Activated CD8-positive, alpha-beta memory T cell treated with anti-CD3 and anti-CD28 coated beads, Interleukin-2, amount 50 U/mL, for 24 hours (primary cell): Measurements from ENCODE around the gene VPS26B.
A peak's percentile ranks its signal among the peaks of the same experiment; 100 is the strongest.
"Not testable (repeated sequence)": the region's sequence is repeated elsewhere in the genome, so short reads cannot be mapped to it uniquely, and the experiment has no call there.

Experiments used
- DNase-seq: peaks from one replicate; pipeline ENCODE4 v3.0.0-alpha.2; 2020; ENCODE audit errors: extremely low read depth

VPS26B gene

GRCh38 chr11:134223836-134224709 lies at the start of gene VPS26B, which contains the start of gene NCAPD3:
Gene VPS26B, plus strand, starts transcription at chr11:134224671. Its CDS starts 452 bp downstream, at chr11:134225123.
Gene NCAPD3, minus strand, starts transcription at chr11:134223967. Its CDS starts 41 bp downstream, at chr11:134223926.
- peak; percentile 93 for DNase-seq

- DNase-seq: no peak
Observed at GRCh38 chr11:134176284-134176683, 48.2 kb upstream of the VPS26B start.

- DNase-seq: no peak
Observed at GRCh38 chr11:134178032-134178674, 46.3 kb upstream of the VPS26B start.

GRCh38 chr11:134181707-134182106 lies 42.8 kb upstream of the VPS26B start:
- DNase-seq: no peak

GRCh38 chr11:134188092-134188491 lies 36.4 kb upstream of the VPS26B start:
- DNase-seq: not testable (repeated sequence)

DNA sequence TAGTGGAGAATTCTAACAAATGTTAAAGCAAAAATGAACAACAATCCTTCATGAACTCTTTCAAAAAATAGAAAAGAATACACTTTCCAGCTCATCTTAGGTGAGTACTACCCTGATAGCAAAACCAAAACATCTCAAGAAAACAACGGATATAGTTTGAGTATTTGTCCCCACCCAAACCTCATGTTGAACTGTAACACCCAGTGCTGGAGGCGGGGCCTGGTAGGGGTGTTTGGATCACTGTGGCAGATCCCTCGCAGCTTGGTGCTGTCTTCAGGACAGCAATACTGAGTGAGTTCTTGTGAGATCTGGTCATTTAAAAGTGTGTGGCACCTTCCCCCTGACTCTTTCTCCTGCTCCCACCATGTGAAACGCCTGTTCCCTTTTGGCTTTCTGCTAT lies 27.7 kb upstream of the VPS26B start:
- DNase-seq: no peak

DNA sequence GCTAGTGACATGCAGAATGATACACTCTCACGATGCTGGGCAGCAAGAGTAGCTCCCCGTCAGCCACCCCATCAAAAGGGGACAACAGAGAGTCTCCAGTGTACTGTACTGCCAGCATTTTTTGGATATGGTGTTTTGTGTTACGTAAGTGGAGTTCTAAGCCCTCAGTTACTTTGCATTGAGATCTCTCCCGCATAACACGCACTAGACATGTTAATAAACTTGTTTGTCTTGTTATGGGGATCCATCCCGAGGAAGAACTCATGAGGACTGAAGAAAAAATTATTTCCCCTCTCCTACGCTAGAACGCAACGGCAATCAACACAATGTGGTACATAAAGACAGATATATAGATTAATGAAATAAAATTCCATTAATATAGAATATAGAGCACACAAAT lies 24.9 kb upstream of the VPS26B start:
- no peak for DNase-seq

DNA sequence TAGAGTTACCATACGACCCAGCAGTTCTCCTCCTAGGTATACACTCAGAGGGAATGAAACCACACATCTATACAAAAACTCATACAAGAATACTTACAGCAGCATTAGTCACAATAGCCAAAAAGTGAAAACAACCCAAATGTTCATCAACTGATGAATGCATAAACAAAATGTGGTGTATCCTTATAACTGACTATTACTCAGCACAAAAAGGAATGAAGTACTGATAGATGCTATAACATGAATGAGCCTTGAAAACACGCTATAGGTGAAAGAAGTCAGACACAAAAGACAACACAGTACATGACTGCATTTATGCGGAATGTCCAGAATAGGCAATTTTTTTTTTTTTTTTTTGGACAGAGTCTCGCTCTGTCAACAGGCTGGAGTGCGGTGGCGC lies 23.8 kb upstream of the VPS26B start:
- no peak for DNase-seq

DNA sequence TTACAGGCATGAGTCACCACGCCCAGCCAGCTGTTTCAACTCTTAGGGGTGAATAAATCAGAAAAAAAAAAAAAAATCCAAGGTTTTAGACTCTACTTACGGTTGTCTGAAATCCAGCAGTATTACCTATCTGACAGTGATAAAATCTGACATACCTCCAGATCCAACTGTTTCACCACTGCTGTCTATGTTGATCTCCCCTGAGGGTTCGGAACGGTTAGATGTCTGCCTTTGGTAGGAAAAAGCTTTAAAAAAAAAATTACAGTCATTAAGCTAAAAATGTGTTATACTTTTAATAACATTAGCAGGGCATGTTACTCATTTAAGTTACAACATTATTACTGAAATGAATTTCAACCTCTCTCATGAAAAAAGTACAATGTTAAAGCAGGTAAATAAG lies 21.8 kb upstream of the VPS26B start:
- DNase-seq: no peak

GRCh38 chr11:134205729-134206128 lies 18.7 kb upstream of the VPS26B start:
- DNase-seq: no peak

GRCh38 chr11:134206185-134206584 lies 18.3 kb upstream of the VPS26B start:
- DNase-seq: no peak

- DNase-seq: no peak
Observed at GRCh38 chr11:134207538-134208239, 16.8 kb upstream of the VPS26B start.

GRCh38 chr11:134215836-134216235 lies 8.6 kb upstream of the VPS26B start:
- DNase-seq: no peak

DNA sequence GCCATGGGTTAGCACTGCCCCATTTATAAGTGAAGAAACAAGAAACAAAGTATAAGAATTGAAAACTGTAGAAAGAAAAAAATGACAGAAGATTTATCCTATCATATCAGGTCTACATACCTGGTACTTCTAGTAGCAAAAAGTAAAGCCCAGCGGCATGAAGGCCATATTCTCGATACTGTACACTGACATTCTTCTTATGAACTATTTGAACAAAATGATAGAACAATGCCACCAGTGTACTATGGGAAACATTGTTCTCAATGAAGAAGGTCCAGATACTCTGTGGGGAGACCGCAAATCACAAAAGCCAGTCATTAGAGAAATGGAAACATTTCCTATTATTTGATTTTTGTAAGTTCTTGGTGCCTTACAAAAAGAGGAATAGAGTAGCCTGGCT lies 7.7 kb upstream of the VPS26B start:
- DNase-seq: no peak

DNA sequence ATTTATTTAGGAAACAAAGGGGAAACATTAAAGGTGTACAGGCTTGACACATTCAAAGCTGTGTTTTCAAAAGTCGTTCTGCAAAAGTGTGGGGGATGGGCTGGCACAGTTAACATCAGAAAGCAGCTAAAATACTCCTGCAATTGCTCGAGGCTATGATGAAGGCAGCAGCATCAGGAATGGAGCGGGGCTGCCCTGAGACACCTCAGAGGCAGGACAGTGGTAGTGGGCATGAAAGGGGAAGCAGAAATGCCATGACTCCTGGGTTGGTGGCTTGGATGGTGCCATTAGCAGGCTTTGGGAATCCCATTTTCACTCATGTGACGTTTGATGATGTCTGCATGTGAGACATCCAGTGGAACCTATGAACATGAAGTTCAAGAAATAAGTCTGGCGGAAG lies 1.4 kb upstream of the VPS26B start:
- DNase-seq: no peak

- peak; percentile 28 for DNase-seq
Observed at GRCh38 chr11:134224710-134225664, 516 bp downstream of the VPS26B start.

GRCh38 chr11:134226806-134227325 lies 2.4 kb downstream of the VPS26B start:
- DNase-seq: no peak

GRCh38 chr11:134228625-134229024 lies 4.2 kb downstream of the VPS26B start:
- DNase-seq: no peak

GRCh38 chr11:134229126-134229790 lies 4.8 kb downstream of the VPS26B start:
- DNase-seq: no peak

DNA sequence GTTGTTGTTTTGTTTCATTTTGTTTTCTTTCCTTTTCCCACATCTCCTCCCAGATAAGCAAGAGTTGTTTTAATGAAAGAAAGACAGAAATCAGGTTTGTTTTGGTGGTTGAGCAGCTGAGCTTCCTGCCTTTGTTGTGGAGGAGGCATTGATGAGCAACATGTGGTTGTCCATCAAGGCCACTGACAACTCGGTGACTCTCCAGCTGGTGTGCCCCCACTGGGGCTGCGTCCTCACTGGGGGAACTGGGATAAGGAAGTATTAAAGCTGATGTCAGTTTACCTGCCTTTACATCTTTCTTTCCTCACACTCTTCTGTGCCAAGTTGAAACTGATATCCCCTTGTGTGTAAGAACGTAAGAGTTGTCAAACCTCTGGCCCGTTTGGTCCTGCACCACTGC lies 5.9 kb downstream of the VPS26B start:
- no peak for DNase-seq
